Dermis microvascular lymphatic vessel endothelial cell (primary cell): ENCODE data around the gene CD276. TPM values are rescaled to one million over a fixed set of nuclear protein-coding genes. Genes with fewer than 3 reads are reported as not detected.
"Not testable (repeated sequence)": the region's sequence is repeated elsewhere in the genome, so short reads cannot be mapped to it uniquely, and the experiment has no call there.

Experiments used
- DNase-seq, 2 donors: peaks; one replicate each; pipeline versions ENCODE4 v3.0.0 to v3.0.0-alpha.2; 2010; ENCODE audit warnings: low read depth in 2 of 2
- total RNA-seq: library from RNA; depleted of rRNA; stranded (reverse); fragments of >200 nt; gene quantifications from 2 replicates; pipeline ENCODE4 v1.2.1, GENCODE V29; 2014

CD276 gene
- total RNA-seq, 1 donor from 2014 or later: 33.1 TPM

- DNase-seq: peak in 1 of 2 donors; percentile 59
Observed at GRCh38 chr15:73684581-73685455, 635 bp downstream of the CD276 start.

GRCh38 chr15:73685981-73686380, 1.8 kb downstream of the CD276 start:
- no peak for DNase-seq

- DNase-seq: peak in 1 of 2 donors; percentile 84
Observed at GRCh38 chr15:73686781-73687256, 2.6 kb downstream of the CD276 start.

GRCh38 chr15:73687351-73687750, 3.2 kb downstream of the CD276 start:
- no peak for DNase-seq

- DNase-seq: peak in 1 of 2 donors; percentile 55
Observed at GRCh38 chr15:73688455-73688854, 4.3 kb downstream of the CD276 start.

- DNase-seq: peak in 1 of 2 donors; percentile 33
Observed at GRCh38 chr15:73691396-73691795, 7.2 kb downstream of the CD276 start.

GRCh38 chr15:73694419-73694818, 10.2 kb downstream of the CD276 start:
- no peak for DNase-seq

GRCh38 chr15:73695773-73696640, 11.8 kb downstream of the CD276 start:
- DNase-seq: no peak

GRCh38 chr15:73696641-73697001, 12.4 kb downstream of the CD276 start:
- no peak for DNase-seq

GRCh38 chr15:73697033-73697467, 12.9 kb downstream of the CD276 start:
- peak; percentile 90 to 99 for DNase-seq

GRCh38 chr15:73699249-73700040, 15.3 kb downstream of the CD276 start:
- DNase-seq: no peak

GRCh38 chr15:73700041-73700842, 16.1 kb downstream of the CD276 start:
- DNase-seq: peak; percentile 57 to 82

- DNase-seq: not testable (repeated sequence)
Observed at GRCh38 chr15:73702311-73703239, 18.4 kb downstream of the CD276 start.

- not testable (repeated sequence) for DNase-seq
Observed at GRCh38 chr15:73703601-73704000, 19.4 kb downstream of the CD276 start.

GRCh38 chr15:73704142-73704868, 20.1 kb downstream of the CD276 start:
- DNase-seq: not testable (repeated sequence)

- peak; percentile 24 to 58 for DNase-seq
Observed at GRCh38 chr15:73704869-73705645, 20.9 kb downstream of the CD276 start.

- no peak for DNase-seq
Observed at GRCh38 chr15:73708691-73709090, 24.5 kb downstream of the CD276 start.

- DNase-seq: no peak
Observed at GRCh38 chr15:73709241-73709640, 25.1 kb downstream of the CD276 start.
